Nephron (organoid): Measurements from ENCODE around the gene R3HCC1L.

ENCODE experiments used
- H3K27ac Mint-ChIP-seq, 3 experiments: 2 replicates each; pipeline ENCODE4 v1.8.0; 2020; ENCODE audit warnings: mixed read lengths in 3 of 3, mild to moderate bottlenecking in 2 of 3, moderate library complexity in 1 of 3
- H3K27me3 Mint-ChIP-seq: 2 replicates; pipeline ENCODE4 v1.8.0; 2021; ENCODE audit warnings: low read depth, mild to moderate bottlenecking, moderate library complexity, mixed read lengths
- H3K36me3 Mint-ChIP-seq: 2 replicates; pipeline ENCODE4 v1.8.0; 2020; ENCODE audit warnings: low read depth, mixed read lengths
- H3K4me1 Mint-ChIP-seq: 2 replicates; pipeline ENCODE4 v1.8.0; 2020; ENCODE audit warnings: mixed read lengths
- H3K4me3 Mint-ChIP-seq, 3 experiments: 2 replicates each; pipeline ENCODE4 v1.8.0; 2020; ENCODE audit warnings: mild to moderate bottlenecking in 3 of 3, mixed read lengths in 3 of 3, moderate library complexity in 2 of 3
- H3K9me3 Mint-ChIP-seq: 2 replicates; pipeline ENCODE4 v1.8.0; 2020; ENCODE audit warnings: mixed read lengths
- TF ChIP-seq, protein P1 (sequence below), 3 experiments: fragments of 200-600 bp; sonication (generic); IDR thresholded peaks; one replicate each; pipeline ENCODE4 v1.5.0; 2021; ENCODE audit warnings: antibody characterized with exemption in 3 of 3; ENCODE audit not compliant: unreplicated experiment in 3 of 3

The R3HCC1L gene

DNA sequence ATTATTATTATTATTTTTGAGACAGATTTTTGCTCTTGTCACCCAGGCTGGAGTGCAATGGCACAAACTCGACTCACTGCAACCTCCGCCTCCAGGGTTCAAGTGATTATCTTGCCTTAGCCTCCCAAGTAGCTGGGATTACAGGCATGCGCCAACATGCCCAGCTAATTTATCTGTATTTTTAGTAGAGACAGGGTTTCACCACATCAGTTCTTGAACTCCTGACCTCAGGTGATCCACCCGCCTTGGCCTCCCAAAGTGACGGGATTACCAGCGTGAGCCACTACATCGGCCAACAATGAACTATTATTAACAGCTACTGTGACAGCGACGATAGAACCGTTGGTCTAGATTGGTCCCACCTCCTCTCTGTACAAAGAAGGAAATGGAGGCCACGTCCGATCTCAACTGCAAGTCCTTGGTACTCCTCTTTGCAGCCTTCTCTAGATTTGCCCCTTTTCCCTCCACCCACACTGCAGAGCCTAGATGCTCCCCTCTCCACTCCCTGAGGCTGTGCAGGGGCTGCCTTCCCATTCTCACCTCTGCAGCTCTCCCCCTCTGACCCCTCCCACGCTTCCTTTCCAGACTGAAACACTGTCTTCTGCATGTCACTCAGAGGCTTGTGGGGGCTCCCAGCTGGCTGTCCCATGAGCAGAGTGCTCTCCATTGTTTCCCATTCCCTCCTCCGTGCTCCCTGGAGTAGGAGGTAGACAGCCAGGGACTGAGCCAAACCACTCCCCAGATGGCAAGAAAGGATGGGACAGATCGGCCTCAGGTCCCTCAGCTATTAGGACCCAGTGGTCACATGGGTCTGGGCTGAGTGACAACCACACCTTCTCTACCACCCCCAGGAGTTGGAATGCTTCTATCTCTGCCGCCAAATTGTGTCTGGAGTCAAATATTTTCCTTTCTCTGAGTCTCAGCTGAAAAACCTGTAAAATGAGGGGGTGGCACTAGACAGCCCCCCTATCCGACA is 131.2 kb downstream of the R3HCC1L start:
- Mint-ChIP-seq H3K36me3 (no peaks in the 10 kb centered on the region), H3K27me3 (peaks cover 13% of the 10 kb centered on the region), H3K4me3 (peak overlapping the region in 2 of 3 experiments; percentile 24 to 75), H3K27ac (peak overlapping the region in 1 of 3 experiments; percentile 5), H3K9me3 (no peaks in the 10 kb centered on the region), H3K4me1 (peaks cover 37% of the 10 kb centered on the region)
- TF ChIP-seq, protein P1, sequence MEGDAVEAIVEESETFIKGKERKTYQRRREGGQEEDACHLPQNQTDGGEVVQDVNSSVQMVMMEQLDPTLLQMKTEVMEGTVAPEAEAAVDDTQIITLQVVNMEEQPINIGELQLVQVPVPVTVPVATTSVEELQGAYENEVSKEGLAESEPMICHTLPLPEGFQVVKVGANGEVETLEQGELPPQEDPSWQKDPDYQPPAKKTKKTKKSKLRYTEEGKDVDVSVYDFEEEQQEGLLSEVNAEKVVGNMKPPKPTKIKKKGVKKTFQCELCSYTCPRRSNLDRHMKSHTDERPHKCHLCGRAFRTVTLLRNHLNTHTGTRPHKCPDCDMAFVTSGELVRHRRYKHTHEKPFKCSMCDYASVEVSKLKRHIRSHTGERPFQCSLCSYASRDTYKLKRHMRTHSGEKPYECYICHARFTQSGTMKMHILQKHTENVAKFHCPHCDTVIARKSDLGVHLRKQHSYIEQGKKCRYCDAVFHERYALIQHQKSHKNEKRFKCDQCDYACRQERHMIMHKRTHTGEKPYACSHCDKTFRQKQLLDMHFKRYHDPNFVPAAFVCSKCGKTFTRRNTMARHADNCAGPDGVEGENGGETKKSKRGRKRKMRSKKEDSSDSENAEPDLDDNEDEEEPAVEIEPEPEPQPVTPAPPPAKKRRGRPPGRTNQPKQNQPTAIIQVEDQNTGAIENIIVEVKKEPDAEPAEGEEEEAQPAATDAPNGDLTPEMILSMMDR (IDR thresholded peaks at IDR 0.05; ENCODE audit: unreplicated experiment in 3 of 3): no peak

DNA sequence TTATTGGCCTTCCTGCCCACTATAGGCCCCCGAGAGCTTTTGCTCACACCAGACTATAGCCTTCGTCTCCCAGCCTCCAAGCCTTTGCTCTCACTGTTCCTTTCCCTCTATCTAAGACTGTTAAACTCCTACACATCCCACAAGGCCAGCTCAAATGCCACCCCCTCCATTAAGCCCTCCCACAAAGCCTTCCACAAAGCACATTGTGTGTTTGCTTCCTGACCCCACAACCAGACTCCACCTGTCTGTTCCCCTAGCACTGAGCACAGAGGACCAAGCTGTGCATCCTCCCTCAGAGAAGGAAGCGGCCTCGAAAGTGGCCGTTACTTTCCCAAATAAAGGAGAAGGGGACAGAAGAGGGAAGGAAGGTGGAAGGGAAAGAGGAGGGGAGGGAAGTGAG is 132.2 kb downstream of the R3HCC1L start:
- peaks cover 34% of the 10 kb centered on the region for H3K4me1 Mint-ChIP-seq
- TF ChIP-seq, protein P1 (IDR thresholded peaks at IDR 0.05; ENCODE audit: unreplicated experiment in 3 of 3): no peak
- no peaks in the 10 kb centered on the region for H3K36me3 Mint-ChIP-seq
- peak overlapping the region in 2 of 3 experiments; percentile 5 to 62 for H3K27ac Mint-ChIP-seq
- H3K27me3 Mint-ChIP-seq: peaks cover 13% of the 10 kb centered on the region
- H3K4me3 Mint-ChIP-seq: peak overlapping the region; percentile 63 to 87 (median 86)
- H3K9me3 Mint-ChIP-seq: no peaks in the 10 kb centered on the region

DNA sequence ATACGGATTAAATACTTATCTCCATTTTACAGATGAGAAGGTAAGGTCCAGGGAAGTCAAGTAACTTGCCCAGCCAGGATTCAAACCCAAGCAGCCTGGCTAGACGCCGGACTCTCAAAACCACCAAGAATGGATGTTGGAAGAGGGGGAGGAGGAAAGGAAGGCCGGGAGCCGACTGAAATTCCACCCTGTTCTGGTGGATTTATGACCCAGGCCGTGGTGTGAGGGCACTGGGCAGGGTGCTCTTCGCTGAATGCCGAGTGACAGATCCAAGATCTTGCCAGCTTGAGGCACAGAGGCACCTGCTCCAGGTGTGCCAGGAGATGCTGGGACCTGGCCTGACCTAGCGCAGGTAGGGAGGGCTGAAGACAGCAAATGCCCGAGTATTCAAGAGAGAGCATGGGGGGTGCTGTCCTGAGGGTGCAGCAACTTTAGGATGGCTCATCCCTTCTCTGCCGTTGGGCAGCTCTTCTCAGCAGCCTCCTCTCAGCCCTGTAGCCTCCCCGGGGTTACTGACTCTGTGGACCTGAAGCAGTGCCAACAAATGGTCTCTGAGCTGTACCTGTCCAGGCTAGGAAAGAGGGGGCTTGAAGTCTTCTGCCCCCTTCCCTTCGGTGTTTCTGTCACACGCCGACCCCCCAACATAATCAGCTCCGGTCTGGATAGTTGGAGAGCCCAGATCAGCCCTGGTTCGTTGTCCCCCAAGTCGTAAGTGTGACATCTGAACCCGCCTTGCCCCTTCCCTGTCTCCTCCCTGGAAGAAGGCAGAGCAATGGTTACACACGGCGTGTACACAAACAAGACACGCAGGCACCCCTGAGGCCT is 132.8 kb downstream of the R3HCC1L start:
- TF ChIP-seq, protein P1 (IDR thresholded peaks at IDR 0.05; ENCODE audit: unreplicated experiment in 3 of 3): no peak
- H3K9me3 Mint-ChIP-seq: no peaks in the 10 kb centered on the region

DNA sequence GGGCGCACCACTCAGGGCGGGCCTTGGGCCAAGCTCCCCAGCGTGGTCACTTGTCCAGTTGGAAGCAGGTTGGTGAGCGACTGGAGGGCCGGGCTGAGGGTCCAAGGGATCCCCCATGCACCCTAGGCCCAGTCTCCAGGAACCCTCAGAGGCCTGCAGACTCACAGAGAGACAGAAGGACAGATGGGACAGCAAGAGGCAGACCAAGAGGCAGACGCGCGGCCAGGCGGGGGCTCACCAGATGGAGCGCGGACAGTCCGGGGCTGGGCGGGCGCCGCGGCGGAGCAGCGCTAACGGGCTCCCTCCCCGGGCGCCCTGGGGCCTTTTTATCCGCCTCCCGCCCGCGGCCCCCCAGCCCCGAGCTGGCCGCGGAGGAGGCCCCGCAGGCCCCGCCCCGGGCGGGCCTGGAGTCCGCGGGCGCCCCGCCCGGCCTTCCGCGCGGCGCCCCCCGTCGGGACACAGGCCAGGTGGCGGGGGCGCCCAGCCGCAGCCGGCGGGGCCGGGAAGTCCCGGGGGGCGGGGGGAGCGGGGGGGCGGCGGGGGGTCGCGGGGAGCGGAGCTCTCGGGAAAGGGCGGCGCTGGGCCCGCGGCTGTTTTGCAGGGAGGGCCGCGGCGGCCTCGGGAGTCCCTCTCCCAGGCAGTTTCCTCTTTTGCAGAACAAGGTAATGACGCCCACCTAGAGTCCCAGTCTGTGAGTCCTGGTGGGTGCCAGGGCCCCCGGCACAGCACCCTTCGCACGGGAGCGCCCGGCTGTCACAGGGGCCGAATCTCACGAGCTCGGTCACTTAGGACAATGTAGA is 133.6 kb downstream of the R3HCC1L start, which contains the start of gene LOXL4:
TSS of gene LOXL4 (minus strand) at position 301 of the 800 bp plus-strand sequence. CDS start 5,175 bp downstream, outside the sequence.
- Mint-ChIP-seq H3K36me3 (no peaks in the 10 kb centered on the region), H3K27ac (peak within 1 kb of the TSS in 2 of 3 experiments; percentile 57 to 62), H3K27me3 (peaks cover 14% of the 10 kb centered on the region), H3K4me3 (peak within 1 kb of the TSS; percentile 84 to 87 (median 86)), H3K9me3 (no peaks in the 10 kb centered on the region), H3K4me1 (peaks cover 34% of the 10 kb centered on the region)
- TF ChIP-seq, protein P1 (IDR thresholded peaks at IDR 0.05; ENCODE audit: unreplicated experiment in 3 of 3): no peak

More for the DNA sequence above, 132.8 kb downstream of the R3HCC1L start:
- Mint-ChIP-seq H3K27ac (peak overlapping the region in 2 of 3 experiments; percentile 57 to 62), H3K27me3 (peaks cover 13% of the 10 kb centered on the region), H3K4me3 (peak overlapping the region; percentile 84 to 87 (median 86)), H3K36me3 (no peaks in the 10 kb centered on the region), H3K4me1 (peaks cover 34% of the 10 kb centered on the region)

DNA sequence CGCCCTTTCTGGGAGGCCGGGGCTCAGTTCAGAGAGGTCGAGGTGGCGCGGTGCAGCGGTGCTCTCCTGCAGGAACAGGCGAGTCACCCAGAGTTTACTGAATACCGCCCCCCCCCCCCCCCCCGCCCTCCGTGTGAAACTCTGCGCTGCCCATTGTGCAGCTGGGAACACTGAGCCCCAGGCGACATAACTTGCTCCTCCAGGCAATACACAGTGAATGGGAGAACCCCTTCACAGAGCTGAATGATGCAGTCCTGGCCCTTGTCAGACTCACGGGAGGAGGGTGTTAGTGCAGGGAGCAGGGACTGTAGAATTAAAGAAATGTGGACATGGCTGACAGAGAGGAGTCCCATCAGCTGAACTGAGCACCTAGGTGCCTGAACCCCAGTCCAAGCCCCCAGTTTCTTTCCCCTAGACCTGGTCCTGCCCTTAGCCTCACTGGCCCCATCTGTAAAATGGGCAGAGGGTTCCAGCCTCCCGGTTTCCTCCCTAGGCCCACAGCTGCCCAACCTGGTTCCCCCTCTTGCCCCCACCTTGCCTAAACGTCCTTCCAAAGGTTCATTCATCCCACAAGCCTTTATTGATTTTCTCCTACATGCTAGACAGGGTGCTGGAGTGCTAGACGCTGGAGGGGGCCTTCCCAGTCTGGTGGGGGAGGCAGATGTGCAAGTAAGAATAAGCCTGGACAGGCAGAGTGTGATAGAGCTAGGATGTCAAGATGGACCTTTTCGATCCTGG is 134.4 kb downstream of the R3HCC1L start:
- TF ChIP-seq, protein P1 (IDR thresholded peaks at IDR 0.05; ENCODE audit: unreplicated experiment in 3 of 3): no peak
- Mint-ChIP-seq H3K4me3 (peak overlapping the region; percentile 73 to 80 (median 76)), H3K36me3 (no peaks in the 10 kb centered on the region), H3K4me1 (peaks cover 34% of the 10 kb centered on the region), H3K9me3 (no peaks in the 10 kb centered on the region), H3K27me3 (peaks cover 13% of the 10 kb centered on the region), H3K27ac (peak overlapping the region in 1 of 3 experiments; percentile 14)
